GM19193 (cell line): ENCODE data around the gene INPP5F.

ENCODE experiments used
- POLR2A ChIP-seq: IDR thresholded peaks from 4 replicates; pipeline ENCODE4 v1.6.1; 2011; ENCODE audit not compliant: insufficient read depth, insufficient read length; ENCODE audit errors: extremely low read depth

INPP5F gene

DNA sequence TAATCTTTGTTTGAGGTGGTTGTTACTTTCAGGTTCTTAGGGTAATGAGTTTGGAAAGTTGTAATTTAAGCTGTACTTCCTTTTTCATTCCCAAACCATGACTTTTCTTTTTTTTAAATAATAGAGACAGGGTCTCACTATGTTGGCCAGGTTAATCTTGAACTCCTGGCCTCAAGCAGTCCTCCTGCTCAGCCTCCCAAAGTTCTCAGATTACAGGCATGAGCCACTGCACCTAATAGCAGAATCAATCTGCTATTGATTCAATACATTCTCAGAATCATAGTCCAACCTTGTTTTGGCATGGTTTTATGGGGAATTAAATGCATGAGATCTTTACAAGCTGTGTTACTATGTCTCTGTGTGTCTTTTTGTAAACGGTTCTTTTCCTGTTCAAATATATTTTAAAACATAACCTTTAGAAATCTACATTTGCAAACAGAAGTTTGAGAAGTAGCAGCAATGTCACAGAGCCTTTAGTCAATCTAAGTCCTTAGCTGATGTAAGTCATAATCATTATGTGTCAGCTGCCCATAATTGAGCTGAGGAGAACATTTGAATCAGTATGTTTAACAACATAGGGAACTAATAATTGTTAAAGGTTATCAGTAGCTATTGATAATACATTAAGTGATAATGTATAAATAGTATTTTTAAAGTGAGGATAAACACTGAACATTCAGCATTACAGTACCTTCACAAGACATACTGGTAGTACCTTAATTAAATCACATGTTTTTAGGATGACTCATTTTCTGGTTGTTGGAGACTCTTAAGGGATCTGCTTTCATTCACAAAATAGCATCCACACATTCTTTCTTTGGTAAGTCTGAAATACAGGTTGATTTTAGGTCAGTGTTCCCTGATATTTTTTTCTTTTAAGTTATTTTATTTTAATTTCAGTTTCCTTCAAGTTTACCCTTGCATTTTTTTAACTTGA, 8.8 kb downstream of the INPP5F start:
- TF ChIP-seq POLR2A: no peak

DNA sequence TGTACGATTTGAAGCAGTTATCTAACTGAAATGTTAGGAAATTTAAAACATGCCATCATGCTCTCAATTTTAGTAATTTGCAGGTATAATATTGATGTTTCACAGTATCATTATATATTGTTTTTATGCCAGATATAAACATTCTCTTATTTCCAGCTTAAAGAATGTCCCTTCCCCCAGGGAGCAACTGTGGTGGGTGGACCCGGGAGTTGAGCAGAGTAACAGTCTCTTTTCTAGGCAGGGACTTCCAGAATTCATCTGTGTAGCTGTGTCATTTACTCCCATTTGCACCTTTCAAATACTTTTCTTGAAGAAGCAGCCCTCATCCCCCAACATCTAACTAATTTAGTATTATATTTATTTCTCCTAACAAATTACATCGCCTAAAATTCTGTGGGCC, 9.6 kb downstream of the INPP5F start:
- no peak for TF ChIP-seq POLR2A

- no peak for TF ChIP-seq POLR2A
Observed at GRCh38 chr10:119736220-119736619, 10.4 kb downstream of the INPP5F start.

DNA sequence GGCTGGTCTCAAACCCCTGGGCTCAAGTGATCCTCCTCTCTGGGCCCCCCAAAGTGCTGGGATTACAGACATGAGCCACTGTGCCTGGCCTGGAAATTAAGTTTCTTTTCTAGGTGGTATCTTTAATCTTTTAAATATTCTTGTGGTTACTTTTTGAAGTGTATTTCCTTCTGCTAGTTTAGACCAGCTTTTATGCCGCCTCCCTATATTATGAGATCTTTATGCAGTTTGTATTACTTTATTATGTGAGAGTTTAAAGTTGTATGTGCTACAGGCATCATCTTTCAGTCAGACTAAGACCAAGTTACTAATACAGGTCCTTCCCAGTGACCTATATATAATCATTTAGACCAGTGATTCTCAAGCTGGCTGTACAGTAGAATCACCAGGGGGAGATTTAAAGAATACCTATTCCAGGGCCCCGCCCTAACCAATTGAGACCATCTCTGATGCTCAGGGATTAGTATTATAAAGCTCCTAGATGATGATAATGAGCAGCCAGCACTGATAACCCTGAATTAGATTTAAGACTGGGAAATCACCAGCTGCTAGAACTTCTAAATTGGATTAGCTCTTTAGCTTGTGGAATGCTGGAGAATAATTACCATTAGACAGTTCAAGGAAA, 11.3 kb downstream of the INPP5F start:
- no peak for TF ChIP-seq POLR2A

- no peak for TF ChIP-seq POLR2A
Observed at GRCh38 chr10:119737823-119738222, 12.0 kb downstream of the INPP5F start.

DNA sequence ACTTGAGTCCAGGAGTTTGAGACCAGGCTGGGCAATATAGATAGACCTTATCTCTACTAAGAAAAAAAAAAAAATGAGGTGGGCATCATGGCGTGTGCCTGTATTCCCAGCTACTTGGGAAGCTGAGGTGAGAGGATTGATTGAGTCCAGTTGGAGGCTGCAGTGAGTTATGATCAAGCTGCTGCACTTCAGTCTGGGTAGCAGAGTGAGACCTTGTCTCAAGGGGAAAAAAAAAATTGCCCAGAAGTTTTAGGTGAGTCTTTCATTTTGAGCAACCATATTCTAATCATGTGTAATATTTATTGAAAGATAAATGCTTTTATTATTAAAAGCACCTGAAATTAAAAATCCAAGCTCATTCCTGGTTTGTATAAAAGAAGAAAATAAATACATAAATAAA, 13.1 kb downstream of the INPP5F start:
- no peak for TF ChIP-seq POLR2A

DNA sequence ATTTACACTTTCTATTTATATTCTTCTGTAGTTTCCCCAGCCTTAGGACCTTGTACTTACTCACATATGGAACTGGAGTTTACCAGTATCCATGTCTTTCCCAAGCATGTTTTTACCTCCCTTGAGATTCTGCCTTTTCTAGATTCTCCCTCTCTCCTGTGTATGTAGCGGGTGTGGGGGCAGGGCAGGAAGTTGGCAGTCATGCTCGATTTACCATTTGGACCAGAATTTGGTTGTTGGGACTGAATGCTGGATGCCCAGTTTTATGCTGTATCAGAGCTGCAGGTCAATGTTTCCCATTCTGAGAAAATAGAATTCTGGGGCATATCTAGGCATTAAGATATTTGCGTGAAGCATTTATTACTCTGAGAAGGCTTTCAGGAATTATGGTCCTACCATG, 14.2 kb downstream of the INPP5F start:
- TF ChIP-seq POLR2A: no peak

DNA sequence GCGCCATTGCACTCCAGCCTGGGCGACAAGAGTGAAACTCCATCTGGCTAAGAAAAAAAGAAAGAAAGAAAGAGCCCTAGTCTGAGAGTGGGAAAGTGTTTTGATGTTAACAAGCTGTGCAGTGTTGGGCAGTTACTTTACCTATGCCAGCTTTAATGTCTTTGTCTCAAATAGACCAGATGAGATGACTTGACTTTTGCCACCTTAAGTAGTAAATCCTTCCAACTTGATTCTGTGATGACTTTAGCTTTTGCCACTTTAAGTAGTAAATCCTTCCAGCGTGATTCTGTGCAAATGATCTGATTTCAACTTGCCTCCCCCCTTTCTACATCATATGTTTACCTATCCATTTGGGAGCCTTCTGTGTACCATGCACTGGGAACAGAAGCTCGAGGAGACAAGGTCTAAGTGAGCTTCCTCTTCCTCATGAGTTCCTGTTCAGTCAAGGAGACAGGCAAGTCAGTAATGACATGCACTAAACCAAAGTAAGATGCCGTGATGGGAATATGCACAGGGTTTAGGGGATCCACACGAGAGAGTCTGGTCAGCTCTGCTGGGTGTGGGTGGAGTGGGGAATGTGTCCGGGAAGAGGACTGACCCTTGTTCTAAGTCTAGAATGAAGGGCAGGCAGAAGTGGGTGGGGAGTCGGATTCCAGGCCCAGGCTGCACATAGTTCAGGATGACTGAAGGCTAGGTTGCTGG, 17.2 kb downstream of the INPP5F start:
- TF ChIP-seq POLR2A: no peak

- TF ChIP-seq POLR2A: no peak
Observed at GRCh38 chr10:119747940-119748339, 22.1 kb downstream of the INPP5F start.

DNA sequence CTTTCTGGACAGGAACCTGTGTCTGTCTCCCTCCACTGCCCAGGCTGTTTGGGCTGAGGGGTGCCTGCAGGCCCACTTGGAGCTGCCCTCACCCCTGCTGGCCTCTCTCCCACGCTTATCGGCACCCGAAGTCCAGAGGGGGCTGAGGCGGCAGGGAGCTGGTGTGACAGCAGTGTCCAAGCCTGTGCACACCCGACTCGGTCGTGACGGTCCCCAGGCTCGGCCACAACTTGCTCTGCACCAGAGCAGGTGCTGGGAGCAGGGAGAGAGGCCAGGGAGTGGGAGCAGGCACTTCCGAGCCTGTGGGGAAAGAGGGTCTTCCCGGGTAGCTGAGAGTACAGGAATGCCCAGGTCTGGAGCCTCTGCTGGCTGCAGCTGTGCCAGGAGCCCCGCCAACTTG, 23.0 kb downstream of the INPP5F start:
- TF ChIP-seq POLR2A: no peak

GRCh38 chr10:119749455-119749854, 23.6 kb downstream of the INPP5F start:
- TF ChIP-seq POLR2A: no peak

- TF ChIP-seq POLR2A: no peak
Observed at GRCh38 chr10:119750391-119751230, 24.8 kb downstream of the INPP5F start.

DNA sequence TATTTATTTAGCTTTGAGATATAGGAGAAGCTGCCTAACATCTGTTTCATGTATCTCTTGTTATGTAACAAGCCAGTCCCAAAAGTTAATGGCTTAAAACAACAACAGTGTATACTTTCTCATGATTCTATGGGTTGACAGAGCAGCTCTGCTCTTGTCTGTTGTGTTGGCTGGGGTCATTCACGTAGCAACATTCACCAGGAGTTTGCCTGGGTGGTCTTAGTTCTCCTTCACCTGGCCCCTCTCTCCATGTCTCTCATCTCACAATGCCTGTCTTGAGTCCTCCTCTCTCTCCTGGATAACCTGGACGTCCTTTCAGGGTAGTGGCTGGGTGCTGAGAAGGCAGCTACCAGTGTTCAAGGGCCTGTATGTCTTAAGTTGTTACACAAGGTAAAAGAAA, 27.5 kb downstream of the INPP5F start:
- no peak for TF ChIP-seq POLR2A

DNA sequence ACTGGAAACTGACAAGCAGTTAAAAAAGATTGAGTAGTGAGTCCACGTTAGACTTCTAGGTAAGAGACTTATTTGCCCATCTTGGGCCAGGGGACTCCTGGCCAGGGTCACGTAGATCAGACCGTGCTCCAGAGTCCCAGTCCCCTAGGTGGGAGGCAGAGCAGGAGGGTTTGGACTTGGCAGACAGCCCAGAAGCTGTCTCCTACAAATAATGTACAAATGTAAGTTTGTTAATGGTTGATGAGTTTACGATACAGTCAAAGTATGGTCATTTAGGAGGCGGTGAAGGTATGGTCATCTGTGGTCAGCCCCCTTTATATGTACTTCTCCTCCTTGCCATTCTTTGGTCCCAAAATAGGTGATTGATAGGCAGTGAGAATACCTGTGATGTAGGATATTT, 28.2 kb downstream of the INPP5F start:
- no peak for TF ChIP-seq POLR2A

DNA sequence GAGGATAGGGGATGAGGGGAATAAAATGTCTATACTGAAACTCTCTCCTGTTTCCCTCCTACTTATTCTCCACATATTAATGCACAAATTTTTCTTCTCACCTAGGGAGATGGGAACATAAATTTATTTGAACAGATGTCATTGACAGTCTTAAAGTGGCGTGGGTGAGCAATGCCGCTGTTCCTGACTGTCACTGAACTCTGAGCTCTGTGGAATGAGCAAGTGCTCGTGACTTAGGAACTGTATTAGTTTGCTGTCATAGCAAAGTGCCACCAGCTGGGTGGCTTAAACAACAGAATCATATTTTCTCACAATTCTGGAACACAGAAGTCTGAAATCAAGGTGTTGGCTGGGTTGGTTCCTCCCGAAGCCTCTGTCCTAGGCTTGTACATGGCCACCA, 29.1 kb downstream of the INPP5F start:
- TF ChIP-seq POLR2A: no peak
